ENCODE data around the gene FCGR2B. TPM values are rescaled to one million over a fixed set of nuclear protein-coding genes. Genes with fewer than 3 reads are reported as not detected.
"Not testable (repeated sequence)": the region's sequence is repeated elsewhere in the genome, so short reads cannot be mapped to it uniquely, and the experiment has no call there.

FCGR2B gene
- total RNA-seq, 1 experiment from 2014 or later = not detected

- not testable (repeated sequence) for H2BK5ac ChIP-seq (ENCODE audit: insufficient read length, low read length); H3K27me3 ChIP-seq (ENCODE audit: insufficient read depth, low read length); H3K14ac ChIP-seq (ENCODE audit: insufficient read depth, low read length); H3K79me2 ChIP-seq (ENCODE audit: insufficient read depth, low read length); H3K23ac ChIP-seq (ENCODE audit: insufficient read length, low read depth, low read length); H4K8ac ChIP-seq (replicated peaks; ENCODE audit: insufficient read length, low read depth, low read length); H2BK15ac ChIP-seq (ENCODE audit: low read depth, low read length); H4K5ac ChIP-seq (ENCODE audit: insufficient read length, low read depth, low read length); H4K91ac ChIP-seq (ENCODE audit: insufficient read length, low read depth, low read length); H3K18ac ChIP-seq (ENCODE audit: insufficient read length, low read depth, low read length); H3T11ph ChIP-seq (ENCODE audit: low read length); H3K27ac ChIP-seq (ENCODE audit: insufficient read length, low read depth, low read length); H3K23me2 ChIP-seq (ENCODE audit: insufficient read length, low read depth, low read length, poor library complexity, severe bottlenecking); H3K4me1 ChIP-seq (ENCODE audit: insufficient read depth, low read length); H3K9me3 ChIP-seq (ENCODE audit: control insufficient read depth, low read depth, low read length); H3K9ac ChIP-seq (ENCODE audit: extremely low read depth, insufficient read length, low read length); H3K4ac ChIP-seq (ENCODE audit: low read depth, low read length); H3K4me1 Mint-ChIP-seq; H3K56ac ChIP-seq (ENCODE audit: insufficient read length, low read depth, low read length); H3K4me3 Mint-ChIP-seq; H2AK5ac ChIP-seq (ENCODE audit: insufficient read length, low read length); H3K9me3 Mint-ChIP-seq; H3K36me3 Mint-ChIP-seq (ENCODE audit: insufficient read depth in 1 of 3, low read depth in 3 of 3); H2AFZ ChIP-seq (ENCODE audit: low read length); H4K20me1 ChIP-seq (ENCODE audit: control insufficient read depth, insufficient read depth, insufficient read length); H3K79me1 ChIP-seq (ENCODE audit: insufficient read depth, low read depth, low read length, poor library complexity, severe bottlenecking); DNase-seq; H3K27me3 Mint-ChIP-seq (ENCODE audit: low read depth); H2BK12ac ChIP-seq (ENCODE audit: insufficient read length, low read depth, low read length); H2BK20ac ChIP-seq (ENCODE audit: low read depth, low read length, poor library complexity, severe bottlenecking); H3K27ac Mint-ChIP-seq; H2BK120ac ChIP-seq (ENCODE audit: low read depth, low read length, poor library complexity, severe bottlenecking); H3K4me2 ChIP-seq (ENCODE audit: insufficient read depth, insufficient read length, low read length)
- WGBS (ENCODE audit: extremely low coverage, insufficient read length, low lambda C conversion rate) = no CpG with 5 or more reads among the region's 1 CpG
Observed at GRCh38 chr1:161636189-161636782, 26.7 kb upstream of the FCGR2B start.

GRCh38 chr1:161636976-161637375, 26.0 kb upstream of the FCGR2B start:
- H3K27me3 Mint-ChIP-seq (ENCODE audit: low read depth); H3K9me3 ChIP-seq (ENCODE audit: control insufficient read depth, low read depth, low read length): not testable (repeated sequence)

More at GRCh38 chr1:161636976-161637375, 26.0 kb upstream of the FCGR2B start:
- not testable (repeated sequence) for H3K79me1 ChIP-seq (ENCODE audit: insufficient read depth, low read depth, low read length, poor library complexity, severe bottlenecking); H4K5ac ChIP-seq (ENCODE audit: insufficient read length, low read depth, low read length); H3K27ac Mint-ChIP-seq; H3K14ac ChIP-seq (ENCODE audit: insufficient read depth, low read length); H3K23me2 ChIP-seq (ENCODE audit: insufficient read length, low read depth, low read length, poor library complexity, severe bottlenecking); H2BK20ac ChIP-seq (ENCODE audit: low read depth, low read length, poor library complexity, severe bottlenecking); H3K9me3 Mint-ChIP-seq; H3K79me2 ChIP-seq (ENCODE audit: insufficient read depth, low read length); H2AFZ ChIP-seq (ENCODE audit: low read length); H3K4me3 Mint-ChIP-seq; H3K27me3 ChIP-seq (ENCODE audit: insufficient read depth, low read length); H2BK5ac ChIP-seq (ENCODE audit: insufficient read length, low read length); H3K4me1 ChIP-seq (ENCODE audit: insufficient read depth, low read length); H4K20me1 ChIP-seq (ENCODE audit: control insufficient read depth, insufficient read depth, insufficient read length); H3K36me3 Mint-ChIP-seq (ENCODE audit: insufficient read depth in 1 of 3, low read depth in 3 of 3); H2AK5ac ChIP-seq (ENCODE audit: insufficient read length, low read length); H3K4me1 Mint-ChIP-seq; DNase-seq; H3T11ph ChIP-seq (ENCODE audit: low read length); H2BK120ac ChIP-seq (ENCODE audit: low read depth, low read length, poor library complexity, severe bottlenecking); H3K18ac ChIP-seq (ENCODE audit: insufficient read length, low read depth, low read length); H3K4me2 ChIP-seq (ENCODE audit: insufficient read depth, insufficient read length, low read length); H4K8ac ChIP-seq (replicated peaks; ENCODE audit: insufficient read length, low read depth, low read length); H3K9ac ChIP-seq (ENCODE audit: extremely low read depth, insufficient read length, low read length); H2BK12ac ChIP-seq (ENCODE audit: insufficient read length, low read depth, low read length); H3K56ac ChIP-seq (ENCODE audit: insufficient read length, low read depth, low read length); H3K23ac ChIP-seq (ENCODE audit: insufficient read length, low read depth, low read length); H2BK15ac ChIP-seq (ENCODE audit: low read depth, low read length); H3K27ac ChIP-seq (ENCODE audit: insufficient read length, low read depth, low read length); H3K4ac ChIP-seq (ENCODE audit: low read depth, low read length); H4K91ac ChIP-seq (ENCODE audit: insufficient read length, low read depth, low read length)
- WGBS (ENCODE audit: extremely low coverage, insufficient read length, low lambda C conversion rate) = no CpG with 5 or more reads among the region's 3 CpGs

Measured in H9 (cell line).